K562 (cell line): Measurements from ENCODE around the gene RIMS3. TPM values are rescaled to one million over a fixed set of nuclear protein-coding genes. Genes with fewer than 3 reads are reported as not detected.

Experiments used
- ATAC-seq: fragments of 200-7000 bp; cut with Tn5 transposase; 3 replicates; pipeline ENCODE4 v1.9.1; 2020; ENCODE audit warnings: moderate library complexity
- BruUV-seq: library from RNA; stranded (reverse); fragments of 400-500 nt; replicated peaks from 2 replicates; lab custom pipeline; 2021; lab: Mats Ljungman, UMichigan
- CTCF ChIA-PET: fragments of 300-600 bp; formaldehyde crosslinking; extraction: SDS; loops from one replicate; lab custom pipeline; 2021; ENCODE audit warnings: low intra/inter-chr PET ratio; lab: Yijun Ruan, JAX
- POLR2A ChIA-PET: fragments of 300-600, 350-650 bp; sonication (Branson Sonifier 250); formaldehyde crosslinking; extraction: SDS; loops from one replicate; lab custom pipeline; 2021; ENCODE audit warnings: antibody characterized with exemption, inconsistent platforms; lab: Yijun Ruan, JAX
- DNase-seq, 4 experiments: peaks; one replicate each; pipeline versions ENCODE4 v3.0.0 to v3.0.0-alpha.2; 2011 to 2018; ENCODE audit warnings: low spot score in 3 of 4, mixed read lengths in 3 of 4; ENCODE audit errors: extremely low read depth in 1 of 4
- FAIRE-seq: peaks from 2 replicates; lab custom pipeline; 2011; peaks lifted over from hg19 to GRCh38; lab: Jason Lieb, UNC
- H2AFZ ChIP-seq: 2 replicates; pipeline ENCODE4 v1.6.0; 2011; ENCODE audit warnings: low read depth, low read length, control low read depth, inconsistent platforms
- H3K27ac ChIP-seq: fragments of 200-600 bp; 3 replicates; pipeline ENCODE4 v1.8.0; 2011; ENCODE audit warnings: low read depth, mild to moderate bottlenecking, control low read depth, inconsistent platforms, low read length, moderate library complexity, mixed read lengths; ENCODE audit errors: extremely low read depth
- H3K27me3 ChIP-seq, 2 experiments: fragments of 300-600 bp in 1 of 2; 2 replicates in 1 of 2; 3 replicates in 1 of 2; pipeline versions ENCODE4 v1.6.0 to v1.8.0; 2011; ENCODE audit warnings: inconsistent platforms in 2 of 2, low read length in 2 of 2, mild to moderate bottlenecking in 1 of 2, mixed read lengths in 1 of 2, moderate library complexity in 1 of 2; ENCODE audit not compliant: control insufficient read depth in 2 of 2, insufficient read depth in 2 of 2
- H3K36me3 ChIP-seq: fragments of 300-600 bp; 3 replicates; pipeline ENCODE4 v1.8.0; 2011; ENCODE audit warnings: mild to moderate bottlenecking, low read length, inconsistent platforms; ENCODE audit not compliant: control insufficient read depth, insufficient read depth
- H3K4me1 ChIP-seq, 2 experiments: fragments of 200-600 bp in 1 of 2; replicated peaks in 1 of 2; 2 replicates in 1 of 2; 3 replicates in 1 of 2; pipeline versions ENCODE4 v1.5.1 to v1.8.0; 2011; ENCODE audit warnings: inconsistent platforms in 2 of 2, low read length in 2 of 2, mild to moderate bottlenecking in 1 of 2, mixed read lengths in 1 of 2, moderate library complexity in 1 of 2; ENCODE audit not compliant: control insufficient read depth in 2 of 2, insufficient read depth in 2 of 2
- H3K4me2 ChIP-seq: 2 replicates; pipeline ENCODE4 v1.6.1; 2011; ENCODE audit warnings: low read length, control low read depth, inconsistent platforms, mixed read lengths; ENCODE audit not compliant: insufficient read depth
- H3K4me3 ChIP-seq: fragments of 200-600 bp; sonication (generic), shearing (Covaris generic); 2 replicates; pipeline ENCODE4 v1.5.1; 2016; ENCODE audit warnings: control low read depth, inconsistent platforms
- H3K79me2 ChIP-seq: fragments of 200-600 bp; 3 replicates; pipeline ENCODE4 v1.8.0; 2011; ENCODE audit warnings: low read length, inconsistent platforms; ENCODE audit not compliant: control insufficient read depth, insufficient read depth
- H3K9ac ChIP-seq, 2 experiments: 2 replicates each; pipeline versions ENCODE4 v1.6.0 to v1.6.1; 2011; ENCODE audit warnings: low read depth in 2 of 2, low read length in 2 of 2, control low read depth in 1 of 2, inconsistent platforms in 1 of 2, mild to moderate bottlenecking in 1 of 2, mixed read lengths in 1 of 2; ENCODE audit not compliant: insufficient read depth in 1 of 2
- H3K9me1 ChIP-seq: one replicate; pipeline ENCODE4 v1.6.0; 2011; ENCODE audit warnings: inconsistent platforms, mild to moderate bottlenecking, low read length, moderate library complexity; ENCODE audit not compliant: control insufficient read depth, insufficient read depth
- H3K9me3 ChIP-seq: replicated peaks from 2 replicates; pipeline ENCODE4 v1.5.1; 2011; ENCODE audit warnings: low read depth, low read length, inconsistent platforms; ENCODE audit not compliant: control insufficient read depth, insufficient read depth
- H4K20me1 ChIP-seq: replicated peaks from 2 replicates; pipeline ENCODE4 v1.6.1; 2011; ENCODE audit warnings: low read length, inconsistent platforms, mixed read lengths; ENCODE audit not compliant: control insufficient read depth, insufficient read depth
- CREBBP ChIP-seq: IDR thresholded peaks from one replicate; pipeline ENCODE4 v1.6.1; 2012; ENCODE audit warnings: low read depth, mild to moderate bottlenecking, control low read depth, inconsistent platforms, low read length
- KLF10 ChIP-seq: fragments of 250-450 bp; sonication (Bioruptor Pico); IDR thresholded peaks from 2 replicates; pipeline ENCODE4 v1.6.1; 2021; ENCODE audit warnings: matching md5 sums
- POLR2AphosphoS2 ChIP-seq: IDR thresholded peaks from 2 replicates; pipeline ENCODE4 v1.6.1; 2012; ENCODE audit warnings: low read length, improper control_type of control experiment
- RNF2 ChIP-seq: sonication (generic); IDR thresholded peaks from 2 replicates; pipeline ENCODE4 v1.6.1; 2016
- STAT5A ChIP-seq: IDR thresholded peaks from 2 replicates; pipeline ENCODE4 v1.6.1; 2012; ENCODE audit warnings: low read length, inconsistent platforms, borderline replicate concordance
- XRCC4 ChIP-seq: IDR thresholded peaks from one replicate; pipeline ENCODE4 v1.6.1; 2011; ENCODE audit not compliant: insufficient read depth, insufficient read length; ENCODE audit errors: extremely low read depth
- XRCC5 ChIP-seq: fragments of 200-400 bp; formaldehyde crosslinking; IDR thresholded peaks from 2 replicates; pipeline ENCODE4 v1.6.1; 2017; ENCODE audit warnings: low read depth, mild to moderate bottlenecking, low read length
- ZBTB7A ChIP-seq: IDR thresholded peaks from 2 replicates; pipeline ENCODE4 v1.6.1; 2011; ENCODE audit warnings: low read depth, mild to moderate bottlenecking, low read length, moderate library complexity, borderline replicate concordance; ENCODE audit not compliant: control insufficient read depth
- ZNF184 ChIP-seq: sonication (generic); formaldehyde crosslinking; IDR thresholded peaks from 2 replicates; pipeline ENCODE4 v1.5.0; 2020; ENCODE audit warnings: missing genetic modification reagents
- ZNF217 ChIP-seq: sonication (generic); formaldehyde crosslinking; IDR thresholded peaks from 2 replicates; pipeline ENCODE4 v1.8.0; 2022; ENCODE audit warnings: mild to moderate bottlenecking, missing genetic modification reagents
- ZNF274 ChIP-seq: IDR thresholded peaks from 2 replicates; pipeline ENCODE4 v1.6.1; 2011; ENCODE audit warnings: low read depth, mild to moderate bottlenecking, low read length, moderate library complexity, borderline replicate concordance
- ZNF551 ChIP-seq: fragments of 250-450 bp; sonication (Bioruptor Pico); IDR thresholded peaks from 2 replicates; pipeline ENCODE4 v1.5.0; 2021; ENCODE audit warnings: mild to moderate bottlenecking, moderate library complexity
- WGBS: fragments of 100-300 bp; shearing (Covaris generic); methylation state at CpG from one replicate; pipeline ENCODE4 v1.1.6; 2016; ENCODE audit warnings: low coverage, mixed read lengths; ENCODE audit not compliant: insufficient coverage; ENCODE audit errors: missing lambda C conversion rate; 5-methylcytosine and 5-hydroxymethylcytosine counted together
- in situ Hi-C: fragments of 300-500 bp; cut with MboI; formaldehyde crosslinking; loops from 4 replicates; pipeline ENCODE4 v1.15.0; 2018; ENCODE audit warnings: inconsistent platforms, mixed read lengths
- intact Hi-C: fragments of 100-400 bp; cut with micrococcal nuclease; formaldehyde crosslinking; loops from 2 replicates; pipeline ENCODE4 v1.14.2; 2022
- polyA plus RNA-seq, 8 experiments: library from polyadenylated mRNA; depleted of rRNA in 4 of 8; stranded (reverse) in 5 of 8; unstranded in 3 of 8; fragments of >200 nt; fragmentation: Nextera tagmentation in 2 of 8; fragmentation: Illumina TruSeq in 1 of 8; extraction: Ambion mirVana in 2 of 8; extraction: Trizol in 1 of 8; gene quantifications; 2 replicates each; pipeline versions ENCODE4 v1.2.1 to v1.2.3, GENCODE V29; 2011 to 2014; ENCODE audit warnings: inconsistent platforms in 1 of 8, missing spikeins in 1 of 8
- total RNA-seq, 7 experiments: library from RNA; depleted of rRNA in 6 of 7; stranded (reverse); fragments of >200 nt in 6 of 7; fragmentation: Illumina TruSeq in 2 of 7; extraction: Trizol in 2 of 7; gene quantifications; 2 replicates each; pipeline versions ENCODE4 v1.2.1 to v1.2.3, GENCODE V29; 2011 to 2021; ENCODE audit warnings: low replicate concordance in 1 of 7
- TF ChIP-seq, protein P1 (sequence below): fragments of 250-450 bp; sonication (Bioruptor Pico); IDR thresholded peaks from 2 replicates; pipeline ENCODE4 v1.8.0; 2022; ENCODE audit warnings: moderate library complexity, mild to moderate bottlenecking, inconsistent platforms
- TF ChIP-seq, protein P2 (sequence below): sonication (generic); formaldehyde crosslinking; IDR thresholded peaks from 2 replicates; pipeline ENCODE4 v1.8.0; 2022; ENCODE audit warnings: missing genetic modification reagents, mild to moderate bottlenecking, moderate library complexity, borderline replicate concordance
- TF ChIP-seq, protein P3 (sequence below), 2 experiments: fragments of 450-650 bp; IDR thresholded peaks; 2 replicates each; pipeline ENCODE4 v1.6.1; 2018; ENCODE audit warnings: mild to moderate bottlenecking in 2 of 2, low read depth in 1 of 2; ENCODE audit not compliant: partially characterized antibody in 2 of 2

Gene RIMS3
- total and polyA plus RNA-seq, 9 of the 15 experiments (the other 6 are each of a cell fraction or from before 2014, with no cell fraction given) = 0.06 to 1.2 (median 0.59) TPM

DNA sequence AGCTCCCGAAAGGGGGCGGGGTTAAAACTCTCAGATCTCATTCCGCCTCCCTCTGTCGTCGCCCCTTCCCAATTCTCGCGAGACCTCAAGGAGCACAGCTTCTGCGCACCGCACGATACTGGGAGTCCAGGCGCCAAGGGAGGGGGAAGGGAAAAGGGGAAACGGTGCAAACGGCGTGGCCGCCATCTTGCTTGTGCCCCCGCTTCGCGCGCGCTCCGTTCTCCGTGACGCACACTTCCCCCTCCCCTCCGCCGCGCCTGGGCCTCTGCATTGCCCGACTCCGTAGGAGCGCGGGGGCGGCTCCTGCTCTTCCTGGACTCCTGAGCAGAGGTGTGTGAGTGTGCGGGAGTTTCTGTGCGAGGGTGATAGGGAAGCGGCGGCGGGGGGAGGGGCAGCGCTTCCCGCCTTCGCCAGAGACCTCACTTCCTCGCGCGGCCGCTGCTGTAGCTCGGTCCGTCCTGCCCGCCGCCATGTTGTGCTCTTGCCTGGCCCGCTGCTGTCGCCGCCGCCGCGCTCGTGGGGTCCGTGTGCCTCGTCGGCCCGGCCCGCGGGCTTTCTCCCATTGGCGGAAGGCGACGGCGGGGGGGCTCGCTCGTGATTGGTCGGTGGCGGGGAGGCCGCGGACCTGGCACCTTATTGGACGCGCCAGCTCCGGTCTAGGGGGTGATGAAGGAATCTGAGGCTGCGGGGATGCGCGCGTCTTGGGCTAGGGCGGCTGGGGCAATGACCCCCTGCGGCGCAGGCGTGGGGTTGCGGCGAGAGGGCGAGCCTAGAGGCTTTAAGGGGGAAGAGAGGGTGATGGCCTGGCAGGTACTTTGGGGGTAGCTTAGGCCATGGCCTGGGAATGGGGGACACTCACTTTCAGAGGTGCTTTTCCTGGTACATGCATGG, 26.3 kb upstream of the RIMS3 start, which contains the start of gene NFYC:
TSS of gene NFYC (plus strand) at position 167 of the 891 bp plus-strand sequence. CDS start 47,140 bp downstream, outside the sequence.
- Histone ChIP-seq H2AFZ (peak within 1 kb of the TSS; percentile 88), H3K9ac (peak within 1 kb of the TSS; percentile 98 to 99), H3K4me2 (peak within 1 kb of the TSS; percentile 100), H4K20me1 (no peaks in the 10 kb centered on the region), H3K27ac (peak within 1 kb of the TSS; percentile 100), H3K9me3 (no peaks in the 10 kb centered on the region), H3K27me3 (no peaks in the 10 kb centered on the region), H3K36me3 (peaks cover 16% of the 10 kb centered on the region), H3K4me3 (peak within 1 kb of the TSS; percentile 76), H3K79me2 (peaks cover 80% of the 10 kb centered on the region), H3K9me1 (peaks cover 6% of the 10 kb centered on the region), H3K4me1 (peaks cover 8 to 27% of the 10 kb centered on the region in 2 experiments)
- DNase-seq = peak; percentile 99 to 100 (median 99)
- peak; percentile 94 for ATAC-seq
- FAIRE-seq = peak; percentile 96
- intact Hi-C loops = no loop called here
- BruUV-seq = no TSS peak
- CTCF ChIA-PET = no interaction called here
- in situ Hi-C loops = no loop called here
- POLR2A ChIA-PET = interaction anchor here (0.6 to 11.9 kb wide), 41 partner anchors 9 to 650 kb away, joined by 3 to 212 read pairs (median 3); partner anchors contain the start of gene ZNF684
- WGBS = under 1% methylated on average over 83 of the region's 84 CpGs
- TF ChIP-seq RNF2 (peak; percentile 96), CREBBP (no peak), ZBTB7A (peak; percentile 56; the same call in 1 of the 2 replicates), XRCC5 (peak; percentile 72), ZNF551 (CRISPR knock-in tag) (no peak), XRCC4 (no peak), KLF10 (CRISPR knock-in tag) (no peak), ZNF274 (no peak), POLR2AphosphoS2 (peak; percentile 98), ZNF184 (CRISPR knock-in tag) (no peak), STAT5A (no peak; the same call in 1 of the 2 replicates), ZNF217 (CRISPR knock-in tag) (no peak)
- TF ChIP-seq, protein P1, sequence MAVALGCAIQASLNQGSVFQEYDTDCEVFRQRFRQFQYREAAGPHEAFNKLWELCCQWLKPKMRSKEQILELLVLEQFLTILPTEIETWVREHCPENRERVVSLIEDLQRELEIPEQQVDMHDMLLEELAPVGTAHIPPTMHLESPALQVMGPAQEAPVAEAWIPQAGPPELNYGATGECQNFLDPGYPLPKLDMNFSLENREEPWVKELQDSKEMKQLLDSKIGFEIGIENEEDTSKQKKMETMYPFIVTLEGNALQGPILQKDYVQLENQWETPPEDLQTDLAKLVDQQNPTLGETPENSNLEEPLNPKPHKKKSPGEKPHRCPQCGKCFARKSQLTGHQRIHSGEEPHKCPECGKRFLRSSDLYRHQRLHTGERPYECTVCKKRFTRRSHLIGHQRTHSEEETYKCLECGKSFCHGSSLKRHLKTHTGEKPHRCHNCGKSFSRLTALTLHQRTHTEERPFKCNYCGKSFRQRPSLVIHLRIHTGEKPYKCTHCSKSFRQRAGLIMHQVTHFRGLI (CRISPR knock-in tag) = no peak
- TF ChIP-seq, protein P2, sequence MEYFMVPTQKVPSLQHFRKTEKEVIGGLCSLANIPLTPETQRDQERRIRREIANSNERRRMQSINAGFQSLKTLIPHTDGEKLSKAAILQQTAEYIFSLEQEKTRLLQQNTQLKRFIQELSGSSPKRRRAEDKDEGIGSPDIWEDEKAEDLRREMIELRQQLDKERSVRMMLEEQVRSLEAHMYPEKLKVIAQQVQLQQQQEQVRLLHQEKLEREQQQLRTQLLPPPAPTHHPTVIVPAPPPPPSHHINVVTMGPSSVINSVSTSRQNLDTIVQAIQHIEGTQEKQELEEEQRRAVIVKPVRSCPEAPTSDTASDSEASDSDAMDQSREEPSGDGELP (CRISPR knock-in tag) = peak; percentile 96
- TF ChIP-seq, protein P3, sequence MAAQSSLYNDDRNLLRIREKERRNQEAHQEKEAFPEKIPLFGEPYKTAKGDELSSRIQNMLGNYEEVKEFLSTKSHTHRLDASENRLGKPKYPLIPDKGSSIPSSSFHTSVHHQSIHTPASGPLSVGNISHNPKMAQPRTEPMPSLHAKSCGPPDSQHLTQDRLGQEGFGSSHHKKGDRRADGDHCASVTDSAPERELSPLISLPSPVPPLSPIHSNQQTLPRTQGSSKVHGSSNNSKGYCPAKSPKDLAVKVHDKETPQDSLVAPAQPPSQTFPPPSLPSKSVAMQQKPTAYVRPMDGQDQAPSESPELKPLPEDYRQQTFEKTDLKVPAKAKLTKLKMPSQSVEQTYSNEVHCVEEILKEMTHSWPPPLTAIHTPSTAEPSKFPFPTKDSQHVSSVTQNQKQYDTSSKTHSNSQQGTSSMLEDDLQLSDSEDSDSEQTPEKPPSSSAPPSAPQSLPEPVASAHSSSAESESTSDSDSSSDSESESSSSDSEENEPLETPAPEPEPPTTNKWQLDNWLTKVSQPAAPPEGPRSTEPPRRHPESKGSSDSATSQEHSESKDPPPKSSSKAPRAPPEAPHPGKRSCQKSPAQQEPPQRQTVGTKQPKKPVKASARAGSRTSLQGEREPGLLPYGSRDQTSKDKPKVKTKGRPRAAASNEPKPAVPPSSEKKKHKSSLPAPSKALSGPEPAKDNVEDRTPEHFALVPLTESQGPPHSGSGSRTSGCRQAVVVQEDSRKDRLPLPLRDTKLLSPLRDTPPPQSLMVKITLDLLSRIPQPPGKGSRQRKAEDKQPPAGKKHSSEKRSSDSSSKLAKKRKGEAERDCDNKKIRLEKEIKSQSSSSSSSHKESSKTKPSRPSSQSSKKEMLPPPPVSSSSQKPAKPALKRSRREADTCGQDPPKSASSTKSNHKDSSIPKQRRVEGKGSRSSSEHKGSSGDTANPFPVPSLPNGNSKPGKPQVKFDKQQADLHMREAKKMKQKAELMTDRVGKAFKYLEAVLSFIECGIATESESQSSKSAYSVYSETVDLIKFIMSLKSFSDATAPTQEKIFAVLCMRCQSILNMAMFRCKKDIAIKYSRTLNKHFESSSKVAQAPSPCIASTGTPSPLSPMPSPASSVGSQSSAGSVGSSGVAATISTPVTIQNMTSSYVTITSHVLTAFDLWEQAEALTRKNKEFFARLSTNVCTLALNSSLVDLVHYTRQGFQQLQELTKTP (IDR thresholded peaks at IDR 0.05; ENCODE audit: low read depth in 1 of 2, partially characterized antibody in 2 of 2) = no peak
